Gastrocnemius medialis (tissue), 4 donors: ENCODE data around the gene BIVM. TPM values are rescaled to one million over a fixed set of nuclear protein-coding genes. Genes with fewer than 3 reads are reported as not detected.
"Not testable (repeated sequence)": the region's sequence is repeated elsewhere in the genome, so short reads cannot be mapped to it uniquely, and the experiment has no call there.

ENCODE experiments used
- ATAC-seq, 2 donors: fragments of 150-250 bp; one replicate each; pipeline ENCODE4 v1.9.1; 2016
- DNase-seq, 2 donors: peaks; one replicate each; pipeline ENCODE4 v3.0.0-alpha.2; 2019
- H3K27ac ChIP-seq, 4 donors: fragments of 200-600 bp; sonication (generic); 1 replicate in 1 of 4; 2 replicates in 3 of 4; pipeline ENCODE4 v1.5.1; 2016 to 2018; ENCODE audit warnings: mild to moderate bottlenecking in 2 of 4, moderate library complexity in 1 of 4
- H3K27me3 ChIP-seq, 3 donors: fragments of 200-600 bp; sonication (generic) in 2 of 3; 1 replicate in 1 of 3; 2 replicates in 2 of 3; pipeline versions ENCODE4 v1.5.1 to v1.6.0; 2016 to 2019; ENCODE audit warnings: mild to moderate bottlenecking in 1 of 3, moderate library complexity in 1 of 3
- H3K36me3 ChIP-seq, 2 donors: fragments of 200-600 bp; sonication (generic) in 1 of 2; one replicate each; pipeline ENCODE4 v1.5.1; 2017 to 2018
- H3K4me1 ChIP-seq, 2 donors: fragments of 200-600 bp; sonication (generic) in 1 of 2; one replicate each; pipeline ENCODE4 v1.5.1; 2016 to 2017; ENCODE audit warnings: mild to moderate bottlenecking in 2 of 2
- H3K4me3 ChIP-seq, 4 donors: fragments of 200-600 bp; sonication (generic) in 3 of 4; 1 replicate in 1 of 4; 2 replicates in 3 of 4; pipeline ENCODE4 v1.5.1; 2016 to 2019; ENCODE audit warnings: mild to moderate bottlenecking in 2 of 4
- H3K9me3 ChIP-seq, 3 donors: fragments of 200-600 bp; sonication (generic) in 2 of 3; 1 replicate in 1 of 3; 2 replicates in 2 of 3; pipeline ENCODE4 v1.5.1; 2016 to 2019
- CTCF ChIP-seq, 5 experiments: fragments of 450-650 bp in 3 of 5; fragments of 200-600 bp in 2 of 5; sonication (generic) in 2 of 5; IDR thresholded peaks in 4 of 5; conservative IDR thresholded peaks in 1 of 5; 1 replicate in 4 of 5; 2 replicates in 1 of 5; pipeline ENCODE4 v1.5.1; 2016 to 2019; ENCODE audit warnings: antibody characterized with exemption in 5 of 5, mild to moderate bottlenecking in 3 of 5, moderate library complexity in 3 of 5
- POLR2A ChIP-seq, 2 donors: fragments of 450-650 bp; IDR thresholded peaks; one replicate each; pipeline ENCODE4 v1.6.1; 2017; ENCODE audit warnings: antibody characterized with exemption in 2 of 2, mild to moderate bottlenecking in 2 of 2, moderate library complexity in 2 of 2
- in situ Hi-C, 4 donors: fragments of 200-750 bp; cut with MboI; loops; one replicate each; pipeline versions ENCODE4 v1.15.0 to v1.8.0; 2017; ENCODE audit warnings: low sequenced_read_pairs in 4 of 4
- intact Hi-C: fragments of 100-400 bp; cut with DNase I; formaldehyde crosslinking; loops from one replicate; pipeline ENCODE4 v1.15.1; 2023; ENCODE audit warnings: low total_unique reads
- total RNA-seq, 4 donors: library from RNA; depleted of rRNA; stranded (reverse); fragments of >200 nt; gene quantifications; one replicate each; pipeline versions ENCODE4 v1.1.0 to v1.2.3, GENCODE V29; 2016

BIVM gene
- total RNA-seq, 4 donors from 2014 or later, result 14.2 to 25.1 (median 21.1) TPM

DNA sequence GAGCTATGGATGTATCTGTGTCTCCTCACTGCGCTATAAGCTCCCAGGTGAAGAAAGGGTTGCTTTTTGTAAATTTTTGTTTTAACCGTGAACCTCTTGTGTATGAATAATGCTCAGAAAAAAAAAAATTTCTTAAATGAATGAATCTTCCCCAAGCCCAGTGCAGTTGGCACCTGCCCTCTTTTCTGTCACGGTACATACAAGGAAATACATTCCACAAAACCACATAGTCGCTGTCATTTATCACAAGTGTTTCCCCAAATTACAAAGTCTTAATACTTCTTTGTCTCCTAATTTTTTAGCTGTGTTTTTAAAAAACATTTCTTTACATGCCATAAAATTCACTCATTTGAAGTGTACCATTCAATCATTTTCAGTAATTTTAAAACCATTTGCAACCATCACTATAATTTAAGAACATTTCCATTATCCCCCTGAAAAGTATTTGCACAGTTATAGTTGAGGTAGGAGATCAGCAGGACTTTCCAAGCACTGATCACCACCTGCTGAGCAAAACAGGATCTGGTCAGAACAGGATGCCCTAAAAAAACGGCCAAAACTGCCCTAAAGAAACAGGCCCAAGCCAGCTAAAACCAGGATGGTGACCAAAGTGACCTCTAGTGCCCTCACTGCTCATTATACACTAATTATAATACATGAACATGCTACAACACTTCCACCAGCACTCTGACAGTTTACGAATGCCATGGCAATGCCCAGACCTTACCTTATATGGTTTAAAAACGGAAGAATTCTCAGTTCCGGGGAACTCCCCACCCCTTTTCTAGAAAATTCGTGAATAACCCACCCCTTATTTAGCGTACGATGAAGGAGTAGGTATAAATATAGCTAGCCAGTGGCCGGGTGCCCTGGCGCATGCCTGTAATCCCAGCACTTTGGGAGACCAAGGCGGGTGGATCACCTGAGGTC lies 24.1 kb upstream of the BIVM start:
- Histone ChIP-seq H3K4me1 (peaks cover 7 to 9% of the 10 kb centered on the region in 2 donors), H3K27me3 (no peaks in the 10 kb centered on the region), H3K36me3 (no peaks in the 10 kb centered on the region), H3K27ac (no peak overlapping the region), H3K9me3 (no peaks in the 10 kb centered on the region), H3K4me3 (peak overlapping the region in 1 of 4 donors; percentile 91)
- in situ Hi-C loops (no loop called here), intact Hi-C loops (no loop called here)
- ATAC-seq, result no peak
- DNase-seq, result no peak
- TF ChIP-seq POLR2A (IDR thresholded peaks at IDR 0.05) (no peak), CTCF (IDR thresholded peaks at IDR 0.05 in 4 of 5, conservative IDR thresholded peaks at IDR 0.05 in 1 of 5) (no peak)

- Histone ChIP-seq H3K9me3 (no peaks in the 10 kb centered on the region), H3K36me3 (no peaks in the 10 kb centered on the region), H3K27me3 (no peaks in the 10 kb centered on the region), H3K4me3 (no peak overlapping the region), H3K27ac (no peak overlapping the region), H3K4me1 (peaks cover 7 to 9% of the 10 kb centered on the region in 2 donors)
- in situ Hi-C loops (no loop called here), intact Hi-C loops (no loop called here)
- DNase-seq (no peak), ATAC-seq (no peak)
- TF ChIP-seq CTCF (IDR thresholded peaks at IDR 0.05 in 4 of 5, conservative IDR thresholded peaks at IDR 0.05 in 1 of 5) (no peak), POLR2A (IDR thresholded peaks at IDR 0.05) (no peak)
Observed at GRCh38 chr13:102776271-102776670, 22.6 kb upstream of the BIVM start.

GRCh38 chr13:102777736-102778135 lies 21.2 kb upstream of the BIVM start:
- H3K27me3 ChIP-seq, result no peaks in the 10 kb centered on the region
- H3K9me3 ChIP-seq, result no peaks in the 10 kb centered on the region
- H3K27ac ChIP-seq, result no peak overlapping the region
- H3K4me3 ChIP-seq, result no peak overlapping the region
- in situ Hi-C loops (no loop called here), intact Hi-C loops (no loop called here)
- ATAC-seq, result no peak
- H3K4me1 ChIP-seq, result peaks cover under 1 to 5% of the 10 kb centered on the region in 2 donors
- no peaks in the 10 kb centered on the region for H3K36me3 ChIP-seq
- TF ChIP-seq CTCF (IDR thresholded peaks at IDR 0.05 in 4 of 5, conservative IDR thresholded peaks at IDR 0.05 in 1 of 5) (no peak), POLR2A (IDR thresholded peaks at IDR 0.05) (no peak)
- no peak for DNase-seq

- ATAC-seq (no peak), DNase-seq (no peak)
- Histone ChIP-seq H3K4me3 (no peak overlapping the region), H3K9me3 (no peaks in the 10 kb centered on the region), H3K4me1 (no peaks in the 10 kb centered on the region), H3K36me3 (no peaks in the 10 kb centered on the region), H3K27me3 (no peaks in the 10 kb centered on the region), H3K27ac (no peak overlapping the region)
- intact Hi-C loops, result no loop called here
- in situ Hi-C loops, result no loop called here
- TF ChIP-seq CTCF (IDR thresholded peaks at IDR 0.05 in 4 of 5, conservative IDR thresholded peaks at IDR 0.05 in 1 of 5), result no peak
- no peak for TF ChIP-seq POLR2A (IDR thresholded peaks at IDR 0.05)
Observed at GRCh38 chr13:102779436-102780159, 19.3 kb upstream of the BIVM start.

DNA sequence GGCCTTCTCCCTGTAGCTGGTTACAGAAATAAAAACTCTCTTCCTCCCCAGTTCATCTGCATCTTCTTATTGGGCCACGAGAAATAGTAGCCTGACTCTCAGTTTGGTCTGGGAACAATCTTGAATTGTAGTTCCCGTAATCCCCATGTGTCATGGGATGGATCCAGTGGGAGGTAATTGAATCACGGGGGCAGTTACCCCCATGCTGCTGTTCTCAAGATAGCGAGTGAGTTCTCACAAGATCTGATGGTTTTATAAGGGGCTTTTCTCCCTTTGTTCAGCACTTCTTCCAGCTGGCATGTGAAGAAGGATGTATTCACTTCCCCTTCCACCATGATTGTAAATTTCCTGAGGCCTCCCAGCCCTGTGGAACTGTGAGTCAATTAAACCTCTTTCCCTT lies 18.3 kb upstream of the BIVM start:
- H3K4me1 ChIP-seq, in situ Hi-C loops, H3K27ac ChIP-seq, H3K27me3 ChIP-seq, DNase-seq, H3K4me3 ChIP-seq, H3K36me3 ChIP-seq, intact Hi-C loops, H3K9me3 ChIP-seq, ATAC-seq: not testable (repeated sequence)
